DND-41 (cell line): ENCODE results near the gene SHTN1.

Experiments
- ATAC-seq: fragments of 200-7000 bp; cut with Tn5 transposase; 3 replicates; pipeline ENCODE4 v1.9.1; 2021; ENCODE audit warnings: low read depth; ENCODE audit not compliant: insufficient read depth
- DNase-seq: peaks from one replicate; pipeline ENCODE4 v3.0.0-alpha.2; 2020
- H2AFZ ChIP-seq: 2 replicates; pipeline ENCODE4 v1.6.0; 2012; ENCODE audit warnings: low read depth, low read length
- H3K27ac ChIP-seq: 2 replicates; pipeline ENCODE4 v1.5.1; 2012; ENCODE audit warnings: low read length, inconsistent platforms
- H3K27me3 ChIP-seq: fragments of 200-600 bp; sonication (generic); 2 replicates; pipeline ENCODE4 v1.6.0; 2012; ENCODE audit warnings: low read length, mild to moderate bottlenecking, inconsistent platforms; ENCODE audit not compliant: insufficient read depth, poor library complexity
- H3K36me3 ChIP-seq: 2 replicates; pipeline ENCODE4 v1.5.1; 2012; ENCODE audit warnings: low read length, inconsistent platforms; ENCODE audit not compliant: insufficient read depth
- H3K4me1 ChIP-seq: 2 replicates; pipeline ENCODE4 v1.5.1; 2012; ENCODE audit warnings: mild to moderate bottlenecking, low read length; ENCODE audit not compliant: insufficient read depth
- H3K4me2 ChIP-seq: 2 replicates; pipeline ENCODE4 v1.6.0; 2012; ENCODE audit warnings: mild to moderate bottlenecking, moderate library complexity, low read length, inconsistent platforms; ENCODE audit not compliant: insufficient read depth
- H3K4me3 ChIP-seq, 2 experiments: fragments of 200-600 bp in 1 of 2; shearing (Covaris generic) in 1 of 2; 2 replicates each; pipeline ENCODE4 v1.5.1; 2012 to 2016; ENCODE audit warnings: inconsistent platforms in 2 of 2, low read length in 2 of 2, mild to moderate bottlenecking in 2 of 2, low read depth in 1 of 2, moderate library complexity in 1 of 2
- H3K79me2 ChIP-seq: 2 replicates; pipeline ENCODE4 v1.6.0; 2012; ENCODE audit warnings: low read length, inconsistent platforms; ENCODE audit not compliant: insufficient read depth
- H3K9ac ChIP-seq: 2 replicates; pipeline ENCODE4 v1.6.0; 2012; ENCODE audit warnings: low read depth, mild to moderate bottlenecking, inconsistent platforms, low read length, moderate library complexity
- H3K9me3 ChIP-seq: 2 replicates; pipeline ENCODE4 v1.5.1; 2012; ENCODE audit warnings: low read length, moderate library complexity, mild to moderate bottlenecking, inconsistent platforms; ENCODE audit not compliant: insufficient read depth, severe bottlenecking
- H4K20me1 ChIP-seq: 2 replicates; pipeline ENCODE4 v1.6.0; 2012; ENCODE audit warnings: low read length; ENCODE audit not compliant: insufficient read depth
- EZH2 ChIP-seq: IDR thresholded peaks from 3 replicates; pipeline ENCODE4 v1.6.1; 2012; ENCODE audit warnings: borderline replicate concordance, low read depth, mild to moderate bottlenecking, moderate library complexity, low read length, inconsistent platforms; ENCODE audit not compliant: severe bottlenecking
- TF ChIP-seq, protein P1 (sequence below): IDR thresholded peaks from 2 replicates; pipeline ENCODE4 v1.5.1; 2012; ENCODE audit warnings: borderline replicate concordance, low read length, moderate library complexity, mild to moderate bottlenecking; ENCODE audit not compliant: poor library complexity, severe bottlenecking; ENCODE audit errors: extremely low read depth

SHTN1 gene

GRCh38 chr10:116861796-116862195 lies 143.2 kb downstream of the SHTN1 start:
- Histone ChIP-seq H4K20me1 (no peaks in the 10 kb centered on the region), H3K4me3 (no peak overlapping the region), H3K36me3 (no peaks in the 10 kb centered on the region), H3K27me3 (no peaks in the 10 kb centered on the region), H3K79me2 (no peaks in the 10 kb centered on the region), H3K9me3 (peaks cover 4% of the 10 kb centered on the region), H3K4me2 (no peak overlapping the region), H2AFZ (no peak overlapping the region), H3K4me1 (no peaks in the 10 kb centered on the region), H3K9ac (no peak overlapping the region), H3K27ac (no peak overlapping the region)
- ATAC-seq (no peak), DNase-seq (no peak)
- TF ChIP-seq, protein P1, sequence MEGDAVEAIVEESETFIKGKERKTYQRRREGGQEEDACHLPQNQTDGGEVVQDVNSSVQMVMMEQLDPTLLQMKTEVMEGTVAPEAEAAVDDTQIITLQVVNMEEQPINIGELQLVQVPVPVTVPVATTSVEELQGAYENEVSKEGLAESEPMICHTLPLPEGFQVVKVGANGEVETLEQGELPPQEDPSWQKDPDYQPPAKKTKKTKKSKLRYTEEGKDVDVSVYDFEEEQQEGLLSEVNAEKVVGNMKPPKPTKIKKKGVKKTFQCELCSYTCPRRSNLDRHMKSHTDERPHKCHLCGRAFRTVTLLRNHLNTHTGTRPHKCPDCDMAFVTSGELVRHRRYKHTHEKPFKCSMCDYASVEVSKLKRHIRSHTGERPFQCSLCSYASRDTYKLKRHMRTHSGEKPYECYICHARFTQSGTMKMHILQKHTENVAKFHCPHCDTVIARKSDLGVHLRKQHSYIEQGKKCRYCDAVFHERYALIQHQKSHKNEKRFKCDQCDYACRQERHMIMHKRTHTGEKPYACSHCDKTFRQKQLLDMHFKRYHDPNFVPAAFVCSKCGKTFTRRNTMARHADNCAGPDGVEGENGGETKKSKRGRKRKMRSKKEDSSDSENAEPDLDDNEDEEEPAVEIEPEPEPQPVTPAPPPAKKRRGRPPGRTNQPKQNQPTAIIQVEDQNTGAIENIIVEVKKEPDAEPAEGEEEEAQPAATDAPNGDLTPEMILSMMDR, result no peak

DNA sequence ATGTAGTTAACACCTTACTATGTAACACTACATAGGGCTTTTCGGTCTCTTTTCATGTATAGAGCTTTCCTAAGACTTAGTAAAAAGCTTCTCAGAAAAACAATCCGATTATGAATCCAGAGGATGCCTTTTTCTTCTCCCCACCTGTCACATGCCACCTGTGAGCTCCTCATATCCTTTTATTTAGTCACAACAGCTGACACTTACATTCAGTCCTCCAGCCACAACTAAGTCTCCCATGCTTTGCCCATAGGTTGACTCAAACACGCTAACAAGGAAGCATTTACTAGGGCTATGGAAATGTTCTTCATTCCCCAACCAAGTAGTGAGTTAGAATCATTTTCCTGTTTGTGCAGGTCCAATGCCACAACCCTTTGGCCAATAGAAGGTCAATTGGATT lies 147.8 kb downstream of the SHTN1 start:
- H4K20me1 ChIP-seq, result no peaks in the 10 kb centered on the region
- H3K4me1 ChIP-seq, result no peaks in the 10 kb centered on the region
- no peaks in the 10 kb centered on the region for H3K36me3 ChIP-seq
- TF ChIP-seq EZH2, result no peak
- TF ChIP-seq, protein P1, result no peak
- H3K4me2 ChIP-seq, result no peak overlapping the region
- no peaks in the 10 kb centered on the region for H3K79me2 ChIP-seq
- H3K27me3 ChIP-seq, result no peaks in the 10 kb centered on the region
- ATAC-seq (no peak), DNase-seq (no peak)
- no peak overlapping the region for H3K9ac ChIP-seq
- no peak overlapping the region for H3K4me3 ChIP-seq
- H3K27ac ChIP-seq, result no peak overlapping the region
- H3K9me3 ChIP-seq, result peaks cover 4% of the 10 kb centered on the region
- no peak overlapping the region for H2AFZ ChIP-seq

GRCh38 chr10:116853701-116854100 lies 151.3 kb downstream of the SHTN1 start:
- DNase-seq (no peak), ATAC-seq (no peak)
- TF ChIP-seq, protein P1, result no peak
- TF ChIP-seq EZH2, result no peak
- H3K27me3 ChIP-seq, result no peaks in the 10 kb centered on the region
- no peak overlapping the region for H3K4me2 ChIP-seq
- no peak overlapping the region for H3K27ac ChIP-seq
- H3K79me2 ChIP-seq, result no peaks in the 10 kb centered on the region
- H3K4me1 ChIP-seq, result no peaks in the 10 kb centered on the region
- H2AFZ ChIP-seq, result no peak overlapping the region
- no peaks in the 10 kb centered on the region for H3K36me3 ChIP-seq
- no peak overlapping the region for H3K4me3 ChIP-seq
- no peaks in the 10 kb centered on the region for H4K20me1 ChIP-seq
- no peak overlapping the region for H3K9ac ChIP-seq
- H3K9me3 ChIP-seq, result peaks cover 4% of the 10 kb centered on the region

DNA sequence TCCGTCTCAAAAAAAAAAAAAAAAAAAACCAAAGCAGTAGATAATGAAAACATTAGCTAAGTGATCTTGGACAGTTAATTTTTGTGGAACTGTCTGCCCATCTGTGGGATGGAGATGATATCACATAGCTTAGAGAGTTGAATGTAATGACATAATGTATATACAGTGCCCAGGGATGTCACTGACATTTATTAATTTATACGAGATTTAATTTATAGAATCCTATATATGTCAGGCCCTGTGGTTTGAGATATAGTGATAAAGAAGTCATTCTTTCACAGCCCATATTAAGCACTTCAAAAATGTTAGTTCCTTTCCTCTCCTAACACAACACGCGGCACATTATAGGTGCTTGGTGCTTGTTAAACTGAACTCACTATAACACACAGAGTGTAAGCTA lies 151.7 kb downstream of the SHTN1 start:
- Histone ChIP-seq H3K9ac (no peak overlapping the region), H4K20me1 (no peaks in the 10 kb centered on the region), H3K9me3 (peaks cover 4% of the 10 kb centered on the region), H3K27ac (no peak overlapping the region), H3K4me3 (no peak overlapping the region), H3K27me3 (no peaks in the 10 kb centered on the region), H3K4me2 (no peak overlapping the region), H3K36me3 (no peaks in the 10 kb centered on the region), H3K4me1 (no peaks in the 10 kb centered on the region), H3K79me2 (no peaks in the 10 kb centered on the region), H2AFZ (no peak overlapping the region)
- ATAC-seq (no peak), DNase-seq (no peak)
- no peak for TF ChIP-seq EZH2
- TF ChIP-seq, protein P1, result no peak
